Ectodermal cell (in vitro differentiated cells): ENCODE measurements around the gene TICRR. TPM values are rescaled to one million over a fixed set of nuclear protein-coding genes. Genes with fewer than 3 reads are reported as not detected.

ENCODE experiments used
- H3K27ac ChIP-seq: 2 replicates; pipeline ENCODE4 v1.7.0; 2013; ENCODE audit warnings: mild to moderate bottlenecking, low read depth, low read length; ENCODE audit not compliant: insufficient read depth, poor library complexity, severe bottlenecking
- H3K27me3 ChIP-seq: 2 replicates; pipeline ENCODE4 v1.7.0; 2013; ENCODE audit warnings: mild to moderate bottlenecking, low read length; ENCODE audit not compliant: insufficient read depth, control insufficient read depth, poor library complexity, severe bottlenecking
- H3K36me3 ChIP-seq: one replicate; pipeline ENCODE4 v1.7.0; 2013; ENCODE audit warnings: low read length; ENCODE audit not compliant: control insufficient read depth, insufficient read depth
- H3K4me1 ChIP-seq: one replicate; pipeline ENCODE4 v1.7.0; 2013; ENCODE audit warnings: low read length; ENCODE audit not compliant: control insufficient read depth, insufficient read depth
- H3K4me3 ChIP-seq: 2 replicates; pipeline ENCODE4 v1.7.0; 2013; ENCODE audit warnings: low read depth, low read length, control low read depth; ENCODE audit not compliant: insufficient read depth
- H3K9me3 ChIP-seq: 2 replicates; pipeline ENCODE4 v1.7.0; 2013; ENCODE audit warnings: mild to moderate bottlenecking, low read length, moderate library complexity; ENCODE audit not compliant: control insufficient read depth
- WGBS, 2 experiments: methylation state at CpG; one replicate each; pipeline ENCODE4 v1.1.7; 2013; ENCODE audit warnings: missing lambda C conversion rate in 2 of 2; 5-methylcytosine and 5-hydroxymethylcytosine counted together
- polyA plus RNA-seq, 4 experiments: library from polyadenylated mRNA; stranded (reverse); fragments of 50-300 nt; gene quantifications; one replicate each; pipeline ENCODE4 v1.2.3, GENCODE V29; 2013

Gene TICRR, protein sequence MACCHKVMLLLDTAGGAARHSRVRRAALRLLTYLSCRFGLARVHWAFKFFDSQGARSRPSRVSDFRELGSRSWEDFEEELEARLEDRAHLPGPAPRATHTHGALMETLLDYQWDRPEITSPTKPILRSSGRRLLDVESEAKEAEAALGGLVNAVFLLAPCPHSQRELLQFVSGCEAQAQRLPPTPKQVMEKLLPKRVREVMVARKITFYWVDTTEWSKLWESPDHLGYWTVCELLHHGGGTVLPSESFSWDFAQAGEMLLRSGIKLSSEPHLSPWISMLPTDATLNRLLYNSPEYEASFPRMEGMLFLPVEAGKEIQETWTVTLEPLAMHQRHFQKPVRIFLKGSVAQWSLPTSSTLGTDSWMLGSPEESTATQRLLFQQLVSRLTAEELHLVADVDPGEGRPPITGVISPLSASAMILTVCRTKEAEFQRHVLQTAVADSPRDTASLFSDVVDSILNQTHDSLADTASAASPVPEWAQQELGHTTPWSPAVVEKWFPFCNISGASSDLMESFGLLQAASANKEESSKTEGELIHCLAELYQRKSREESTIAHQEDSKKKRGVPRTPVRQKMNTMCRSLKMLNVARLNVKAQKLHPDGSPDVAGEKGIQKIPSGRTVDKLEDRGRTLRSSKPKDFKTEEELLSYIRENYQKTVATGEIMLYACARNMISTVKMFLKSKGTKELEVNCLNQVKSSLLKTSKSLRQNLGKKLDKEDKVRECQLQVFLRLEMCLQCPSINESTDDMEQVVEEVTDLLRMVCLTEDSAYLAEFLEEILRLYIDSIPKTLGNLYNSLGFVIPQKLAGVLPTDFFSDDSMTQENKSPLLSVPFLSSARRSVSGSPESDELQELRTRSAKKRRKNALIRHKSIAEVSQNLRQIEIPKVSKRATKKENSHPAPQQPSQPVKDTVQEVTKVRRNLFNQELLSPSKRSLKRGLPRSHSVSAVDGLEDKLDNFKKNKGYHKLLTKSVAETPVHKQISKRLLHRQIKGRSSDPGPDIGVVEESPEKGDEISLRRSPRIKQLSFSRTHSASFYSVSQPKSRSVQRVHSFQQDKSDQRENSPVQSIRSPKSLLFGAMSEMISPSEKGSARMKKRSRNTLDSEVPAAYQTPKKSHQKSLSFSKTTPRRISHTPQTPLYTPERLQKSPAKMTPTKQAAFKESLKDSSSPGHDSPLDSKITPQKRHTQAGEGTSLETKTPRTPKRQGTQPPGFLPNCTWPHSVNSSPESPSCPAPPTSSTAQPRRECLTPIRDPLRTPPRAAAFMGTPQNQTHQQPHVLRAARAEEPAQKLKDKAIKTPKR (N-terminal part only)
- 21.2 TPM for polyA plus RNA-seq (2013, experiment 1 of 4)
- 19.8 TPM for polyA plus RNA-seq (2013, experiment 2 of 4)
- 15.8 TPM for polyA plus RNA-seq (2013, experiment 3 of 4)
- polyA plus RNA-seq (2013, experiment 4 of 4) = 15.8 TPM

- H3K27ac ChIP-seq = no peak within 1 kb of the TSS
- peaks cover 3% of the 10 kb centered on the region for H3K9me3 ChIP-seq
- H3K4me1 ChIP-seq = peaks cover 12% of the 10 kb centered on the region
- peak within 1 kb of the TSS; percentile 86 for H3K4me3 ChIP-seq
- H3K27me3 ChIP-seq = no peaks in the 10 kb centered on the region
- WGBS, 2 experiments = 0% methylated on average over 37 of the region's 37 CpGs
- peaks cover 14% of the 10 kb centered on the region for H3K36me3 ChIP-seq
Measured at GRCh38 chr15:89575146-89575655, at the start of gene TICRR. TICRR (plus strand) TSS chr15:89575469; CDS start chr15:89575587, 118 bp downstream.

DNA sequence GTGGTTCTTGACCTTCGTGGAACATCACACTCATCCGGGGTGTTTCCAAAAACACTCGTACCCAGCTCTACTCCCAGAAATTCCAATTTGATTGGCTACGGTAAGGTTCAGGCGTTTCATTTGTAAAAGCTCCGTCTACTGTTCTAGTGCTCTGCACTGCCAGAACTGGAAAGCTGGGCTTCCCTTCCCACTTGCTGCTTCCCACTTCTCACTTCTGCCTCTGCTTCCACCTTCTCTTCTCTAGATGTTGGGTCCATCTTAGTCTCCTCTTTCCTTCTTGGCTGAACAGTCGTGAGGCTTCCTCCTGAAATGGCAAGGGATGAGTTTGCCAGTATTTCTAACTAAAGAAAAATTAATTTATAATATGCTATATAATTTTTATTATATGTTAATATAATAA lies 49.1 kb upstream of the TICRR start:
- no peaks in the 10 kb centered on the region for H3K9me3 ChIP-seq
- no peak overlapping the region for H3K4me3 ChIP-seq
- no peak overlapping the region for H3K27ac ChIP-seq
- 83 to 85% methylated on average over 6 to 7 of the region's 7 CpGs for WGBS, 2 experiments
- no peaks in the 10 kb centered on the region for H3K36me3 ChIP-seq
- H3K4me1 ChIP-seq = no peaks in the 10 kb centered on the region
- no peaks in the 10 kb centered on the region for H3K27me3 ChIP-seq

DNA sequence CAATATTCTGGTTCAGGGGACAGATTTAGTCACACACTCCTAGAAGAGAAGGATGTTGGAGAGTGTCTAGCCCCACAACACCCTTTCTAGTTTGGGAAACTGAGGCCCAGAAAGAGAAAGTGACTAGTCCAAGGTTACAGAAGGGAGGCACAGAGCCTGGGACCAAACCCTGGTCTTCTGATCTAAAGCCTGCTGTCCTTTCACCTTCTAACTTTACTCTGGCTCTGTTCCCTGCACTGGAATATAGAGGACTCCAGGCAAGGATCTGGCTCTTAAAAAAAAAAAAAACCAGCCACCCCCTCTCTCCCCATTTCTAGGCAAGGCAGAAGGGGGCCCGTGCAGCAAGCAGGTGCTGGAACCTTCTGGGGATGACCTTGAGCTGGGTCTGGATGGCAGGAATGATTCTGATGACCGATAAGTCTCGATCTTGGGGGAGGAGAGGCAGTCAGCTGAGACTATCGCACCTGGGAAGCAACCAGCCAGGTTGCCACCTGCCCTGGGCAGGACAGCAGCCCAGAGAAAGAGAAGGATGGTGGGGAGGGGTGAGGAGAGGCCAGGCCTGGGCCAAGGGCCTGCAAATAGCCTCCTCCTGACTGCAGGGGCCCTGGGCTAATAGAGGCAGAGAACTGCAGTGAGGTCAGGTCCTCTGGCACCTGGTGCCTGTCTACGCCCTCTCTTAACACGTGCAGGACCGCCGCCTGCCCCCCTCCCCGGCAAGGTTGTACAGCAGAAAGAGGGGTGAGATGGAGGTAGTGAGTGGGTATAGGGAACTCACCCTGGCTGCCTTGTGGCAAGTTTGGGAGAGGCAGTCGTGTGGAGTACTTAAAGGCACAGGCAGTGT lies 48.4 kb upstream of the TICRR start:
- 87 to 88% methylated on average over 10 of the region's 10 CpGs for WGBS, 2 experiments
- H3K36me3 ChIP-seq = no peaks in the 10 kb centered on the region
- no peak overlapping the region for H3K27ac ChIP-seq
- H3K27me3 ChIP-seq = no peaks in the 10 kb centered on the region
- H3K4me1 ChIP-seq = no peaks in the 10 kb centered on the region
- H3K9me3 ChIP-seq = no peaks in the 10 kb centered on the region
- H3K4me3 ChIP-seq = no peak overlapping the region

DNA sequence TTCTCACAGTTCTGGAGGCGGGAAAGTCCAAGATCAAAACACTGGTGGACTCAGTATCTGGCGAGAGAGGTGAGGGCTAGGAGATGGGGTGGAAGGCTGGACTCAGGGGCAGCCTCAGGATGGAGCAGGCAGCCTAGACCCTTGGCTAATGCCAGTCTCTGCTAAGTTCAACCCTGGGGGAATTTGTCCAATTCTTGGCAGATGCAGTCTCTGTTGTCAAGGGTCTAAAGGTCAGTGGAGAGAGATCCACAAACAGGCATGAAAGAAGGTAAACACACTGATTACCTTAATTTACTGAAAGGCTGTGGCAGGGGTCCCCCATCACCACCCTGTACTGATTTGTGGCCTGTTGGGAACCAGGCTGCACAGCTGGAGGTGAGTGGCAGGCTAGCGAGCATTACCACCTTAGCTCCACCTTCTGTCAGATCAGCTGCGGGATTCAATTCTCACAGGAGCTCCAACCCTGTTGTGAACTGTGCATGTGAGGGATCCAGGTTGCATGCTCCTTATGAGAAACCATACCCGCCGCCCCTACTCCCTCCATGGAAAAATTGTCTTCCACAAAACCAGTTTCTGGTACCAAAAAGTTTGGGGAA lies 46.4 kb upstream of the TICRR start:
- WGBS, 2 experiments = 86% methylated on average over 6 of the region's 6 CpGs
- Histone ChIP-seq H3K4me1 (no peaks in the 10 kb centered on the region), H3K27ac (no peak overlapping the region), H3K9me3 (no peaks in the 10 kb centered on the region), H3K27me3 (no peaks in the 10 kb centered on the region), H3K36me3 (no peaks in the 10 kb centered on the region), H3K4me3 (no peak overlapping the region)

GRCh38 chr15:89530976-89531375 lies 44.3 kb upstream of the TICRR start:
- no peaks in the 10 kb centered on the region for H3K36me3 ChIP-seq
- WGBS, 2 experiments = 86% methylated on average over 5 of the region's 5 CpGs
- no peak overlapping the region for H3K27ac ChIP-seq
- H3K4me1 ChIP-seq = no peaks in the 10 kb centered on the region
- H3K9me3 ChIP-seq = no peaks in the 10 kb centered on the region
- H3K27me3 ChIP-seq = no peaks in the 10 kb centered on the region
- no peak overlapping the region for H3K4me3 ChIP-seq

DNA sequence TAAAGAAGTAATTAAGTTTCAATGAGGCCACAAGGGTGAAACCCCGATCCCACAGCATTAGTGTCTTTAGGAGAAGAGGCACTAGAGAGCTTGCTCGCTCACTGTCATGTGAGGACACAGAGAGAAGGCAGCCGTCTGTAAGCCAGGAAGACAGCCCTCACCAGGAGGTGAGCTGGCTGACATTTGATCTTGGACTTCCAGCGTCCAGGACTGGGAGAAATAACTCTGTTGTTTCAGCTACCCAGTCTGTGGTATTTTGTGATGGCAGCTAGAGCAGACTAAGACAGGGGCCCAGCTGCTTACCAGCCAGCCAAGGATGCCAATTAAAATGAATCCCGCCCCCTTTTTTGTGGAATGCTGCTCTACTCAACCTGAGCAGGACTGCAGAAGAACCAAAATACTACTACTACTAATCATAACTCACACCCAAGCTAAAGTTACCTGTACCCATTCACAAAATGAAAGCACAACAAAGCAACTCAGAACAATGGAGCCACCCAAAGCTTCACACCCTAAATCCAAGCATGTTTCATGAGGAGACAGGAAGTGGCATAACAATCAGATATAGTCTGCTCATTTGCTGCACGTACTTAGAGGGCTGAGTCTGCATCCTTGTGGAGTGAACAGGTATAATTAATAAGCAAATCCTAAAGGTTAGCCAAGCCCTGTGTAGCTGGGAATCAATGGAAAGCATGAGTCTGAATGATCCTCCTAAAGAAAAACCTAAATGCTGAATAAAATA lies 43.3 kb upstream of the TICRR start:
- no peaks in the 10 kb centered on the region for H3K9me3 ChIP-seq
- 79 to 80% methylated on average over 6 of the region's 6 CpGs for WGBS, 2 experiments
- H3K27ac ChIP-seq = no peak overlapping the region
- no peak overlapping the region for H3K4me3 ChIP-seq
- H3K4me1 ChIP-seq = no peaks in the 10 kb centered on the region
- no peaks in the 10 kb centered on the region for H3K27me3 ChIP-seq
- no peaks in the 10 kb centered on the region for H3K36me3 ChIP-seq

- no peak overlapping the region for H3K4me3 ChIP-seq
- H3K27me3 ChIP-seq = no peaks in the 10 kb centered on the region
- no peak overlapping the region for H3K27ac ChIP-seq
- no peaks in the 10 kb centered on the region for H3K4me1 ChIP-seq
- 91% methylated on average over 4 of the region's 4 CpGs for WGBS, 2 experiments
- H3K36me3 ChIP-seq = no peaks in the 10 kb centered on the region
- no peaks in the 10 kb centered on the region for H3K9me3 ChIP-seq
Measured at GRCh38 chr15:89533861-89534544, 41.3 kb upstream of the TICRR start.

DNA sequence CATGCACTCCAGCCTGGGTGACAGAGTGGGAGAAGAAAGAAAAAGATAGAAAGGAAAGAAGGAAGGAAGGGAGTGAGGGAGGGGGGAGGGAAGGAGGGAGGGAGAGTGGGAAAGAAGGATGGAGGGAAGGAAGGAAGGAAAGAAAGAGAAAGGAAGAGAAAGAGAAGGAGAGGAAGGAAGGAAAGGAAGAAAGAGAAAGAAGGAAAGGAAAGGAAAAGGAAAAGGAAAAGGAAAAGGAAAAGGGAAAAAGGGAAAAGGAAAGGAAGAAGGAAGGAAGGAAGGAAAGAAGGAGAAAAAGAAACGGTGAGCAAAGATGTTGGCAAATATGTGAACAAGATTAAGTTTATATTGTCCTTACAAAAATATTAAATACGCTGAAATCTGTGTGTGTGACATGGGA lies 36.2 kb upstream of the TICRR start:
- Histone ChIP-seq H3K4me1 (no peaks in the 10 kb centered on the region), H3K27me3 (no peaks in the 10 kb centered on the region), H3K4me3 (no peak overlapping the region), H3K36me3 (no peaks in the 10 kb centered on the region), H3K9me3 (no peaks in the 10 kb centered on the region), H3K27ac (no peak overlapping the region)
- WGBS, 2 experiments = 79% methylated on average over 2 of the region's 2 CpGs
